Colon (tissue), 2 donors: ENCODE results near the gene SLC9A3.
"Not testable (repeated sequence)": the region's sequence is repeated elsewhere in the genome, so short reads cannot be mapped to it uniquely, and the experiment has no call there.

Source experiments
- FAIRE-seq: peaks from 2 replicates; lab custom pipeline; 2012; peaks lifted over from hg19 to GRCh38; lab: Jason Lieb, UNC
- donor health status: control.
- donor health status: control.

Gene SLC9A3

GRCh38 chr5:474840-475661, 49.2 kb downstream of the SLC9A3 start:
- FAIRE-seq = no peak

- not testable (repeated sequence) for FAIRE-seq
Observed at GRCh38 chr5:474232-474839, 49.9 kb downstream of the SLC9A3 start.

- no peak for FAIRE-seq
Observed at GRCh38 chr5:473551-474192, 50.6 kb downstream of the SLC9A3 start.

GRCh38 chr5:472656-473550, 51.3 kb downstream of the SLC9A3 start:
- no peak for FAIRE-seq

GRCh38 chr5:472076-472655, 52.1 kb downstream of the SLC9A3 start:
- FAIRE-seq = no peak

GRCh38 chr5:471750-472058, 52.5 kb downstream of the SLC9A3 start:
- no peak for FAIRE-seq

- FAIRE-seq = no peak
Observed at GRCh38 chr5:470961-471749, 53.1 kb downstream of the SLC9A3 start.

GRCh38 chr5:469752-470483, 54.3 kb downstream of the SLC9A3 start:
- FAIRE-seq = no peak

- FAIRE-seq = no peak
Observed at GRCh38 chr5:468401-468800, 55.8 kb downstream of the SLC9A3 start.

- no peak for FAIRE-seq
Observed at GRCh38 chr5:466661-467310, 57.5 kb downstream of the SLC9A3 start.

GRCh38 chr5:465591-466403, 58.5 kb downstream of the SLC9A3 start:
- FAIRE-seq = no peak

GRCh38 chr5:464843-465590, 59.2 kb downstream of the SLC9A3 start:
- no peak for FAIRE-seq

GRCh38 chr5:464446-464842, 59.8 kb downstream of the SLC9A3 start:
- no peak for FAIRE-seq

GRCh38 chr5:463952-464351, 60.3 kb downstream of the SLC9A3 start:
- FAIRE-seq = no peak

- no peak for FAIRE-seq
Observed at GRCh38 chr5:463301-463700, 60.9 kb downstream of the SLC9A3 start.

- FAIRE-seq = no peak
Observed at GRCh38 chr5:462051-462481, 62.2 kb downstream of the SLC9A3 start.

- FAIRE-seq = no peak
Observed at GRCh38 chr5:460273-460625, 64.0 kb downstream of the SLC9A3 start.

- FAIRE-seq = no peak
Observed at GRCh38 chr5:459562-460272, 64.5 kb downstream of the SLC9A3 start.
